ENCODE measurements around the gene TSPAN17. TPM values are rescaled to one million over a fixed set of nuclear protein-coding genes. Genes with fewer than 3 reads are reported as not detected.

Gene TSPAN17
- total RNA-seq, 1 experiment from 2014 or later, result 50.1 TPM

DNA sequence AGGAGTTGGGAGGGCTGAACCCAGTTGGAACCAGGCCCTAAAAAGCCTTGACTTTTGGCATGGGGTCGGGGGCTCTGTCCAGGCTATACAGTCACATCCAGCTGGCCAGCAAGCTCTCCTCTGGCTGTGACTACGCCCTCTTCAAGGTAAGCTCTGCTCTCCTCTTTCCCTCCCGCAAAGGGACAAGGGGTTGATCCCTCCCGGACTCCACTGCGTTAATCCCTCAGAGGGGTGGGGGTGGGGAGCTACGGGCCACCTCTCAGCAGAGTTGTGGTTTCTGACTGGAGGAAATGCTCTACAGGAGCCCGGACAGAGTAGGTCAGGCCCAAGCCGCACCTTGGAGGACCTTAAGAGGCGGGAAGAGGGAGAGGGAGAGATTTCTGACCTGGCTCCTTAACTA is 3.0 kb upstream of the TSPAN17 start:
- TF ChIP-seq TCF7L2 (IDR thresholded peaks at IDR 0.05; ENCODE audit: borderline replicate concordance, extremely low read depth, insufficient read depth, insufficient read length) (no peak), CBX3 (IDR thresholded peaks at IDR 0.05; ENCODE audit: low read depth) (no peak), SP1 (IDR thresholded peaks at IDR 0.05; ENCODE audit: low read depth) (no peak), RAD21 (IDR thresholded peaks at IDR 0.05; ENCODE audit: low read depth) (no peak), JUND (IDR thresholded peaks at IDR 0.05) (no peak)
- TF ChIP-seq, protein P1, sequence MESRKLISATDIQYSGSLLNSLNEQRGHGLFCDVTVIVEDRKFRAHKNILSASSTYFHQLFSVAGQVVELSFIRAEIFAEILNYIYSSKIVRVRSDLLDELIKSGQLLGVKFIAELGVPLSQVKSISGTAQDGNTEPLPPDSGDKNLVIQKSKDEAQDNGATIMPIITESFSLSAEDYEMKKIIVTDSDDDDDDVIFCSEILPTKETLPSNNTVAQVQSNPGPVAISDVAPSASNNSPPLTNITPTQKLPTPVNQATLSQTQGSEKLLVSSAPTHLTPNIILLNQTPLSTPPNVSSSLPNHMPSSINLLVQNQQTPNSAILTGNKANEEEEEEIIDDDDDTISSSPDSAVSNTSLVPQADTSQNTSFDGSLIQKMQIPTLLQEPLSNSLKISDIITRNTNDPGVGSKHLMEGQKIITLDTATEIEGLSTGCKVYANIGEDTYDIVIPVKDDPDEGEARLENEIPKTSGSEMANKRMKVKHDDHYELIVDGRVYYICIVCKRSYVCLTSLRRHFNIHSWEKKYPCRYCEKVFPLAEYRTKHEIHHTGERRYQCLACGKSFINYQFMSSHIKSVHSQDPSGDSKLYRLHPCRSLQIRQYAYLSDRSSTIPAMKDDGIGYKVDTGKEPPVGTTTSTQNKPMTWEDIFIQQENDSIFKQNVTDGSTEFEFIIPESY (IDR thresholded peaks at IDR 0.05; ENCODE audit: extremely low read depth, insufficient replicate concordance, low read length), result no peak
- no peak overlapping the region for H3K9ac ChIP-seq (ENCODE audit: low read length)
- H3K36me3 ChIP-seq (ENCODE audit: control insufficient read depth in 1 of 2, insufficient read depth in 2 of 2, low read length in 2 of 2), result no peaks in the 10 kb centered on the region
- H3K9me3 ChIP-seq (ENCODE audit: control insufficient read depth in 1 of 2, insufficient read depth in 1 of 2, low read depth in 1 of 2, low read length in 2 of 2), result no peaks in the 10 kb centered on the region
- H3K4me3 ChIP-seq (replicated peaks in 1 of 2; ENCODE audit: low read depth in 1 of 2, low read length in 2 of 2), result no peak overlapping the region
- peaks cover 17 to 44% of the 10 kb centered on the region in 2 experiments for H3K4me1 ChIP-seq (ENCODE audit: control insufficient read depth in 1 of 2, insufficient read depth in 2 of 2, low read length in 2 of 2)
- no TSS peak for BruUV-seq (replicated peaks)
- H3K27ac ChIP-seq (ENCODE audit: low read depth, low read length), result no peak overlapping the region
- peaks cover 13% of the 10 kb centered on the region for H3K79me2 ChIP-seq (ENCODE audit: insufficient read depth, low read length)
- DNase-seq (ENCODE audit: low read depth, low spot score) (no peak), ATAC-seq (no peak)
- RAD21 ChIA-PET (ENCODE audit: low non-redundant PET in 1 of 2, low total read pairs in 2 of 2, uncharacterized antibody in 2 of 2, unreplicated experiment in 2 of 2), result no interaction called here
- intact Hi-C loops (cut with micrococcal nuclease), result no loop called here
- CTCF ChIA-PET, result no interaction called here
- H4K20me1 ChIP-seq (ENCODE audit: insufficient read depth), result no peaks in the 10 kb centered on the region
- POLR2A ChIA-PET, result interaction anchor here (0.7 kb wide), 1 partner anchor 107 kb away, joined by 9 read pairs; the partner anchor contains the start of gene RNF44
- no peaks in the 10 kb centered on the region for H3K9me2 ChIP-seq (ENCODE audit: insufficient read depth)
- no peak overlapping the region for H2AFZ ChIP-seq (ENCODE audit: low read depth, low read length, poor library complexity, severe bottlenecking)
- H3K4me2 ChIP-seq (ENCODE audit: low read length), result no peak overlapping the region
- H3K27me3 ChIP-seq (ENCODE audit: insufficient read depth, low read length), result no peaks in the 10 kb centered on the region

DNA sequence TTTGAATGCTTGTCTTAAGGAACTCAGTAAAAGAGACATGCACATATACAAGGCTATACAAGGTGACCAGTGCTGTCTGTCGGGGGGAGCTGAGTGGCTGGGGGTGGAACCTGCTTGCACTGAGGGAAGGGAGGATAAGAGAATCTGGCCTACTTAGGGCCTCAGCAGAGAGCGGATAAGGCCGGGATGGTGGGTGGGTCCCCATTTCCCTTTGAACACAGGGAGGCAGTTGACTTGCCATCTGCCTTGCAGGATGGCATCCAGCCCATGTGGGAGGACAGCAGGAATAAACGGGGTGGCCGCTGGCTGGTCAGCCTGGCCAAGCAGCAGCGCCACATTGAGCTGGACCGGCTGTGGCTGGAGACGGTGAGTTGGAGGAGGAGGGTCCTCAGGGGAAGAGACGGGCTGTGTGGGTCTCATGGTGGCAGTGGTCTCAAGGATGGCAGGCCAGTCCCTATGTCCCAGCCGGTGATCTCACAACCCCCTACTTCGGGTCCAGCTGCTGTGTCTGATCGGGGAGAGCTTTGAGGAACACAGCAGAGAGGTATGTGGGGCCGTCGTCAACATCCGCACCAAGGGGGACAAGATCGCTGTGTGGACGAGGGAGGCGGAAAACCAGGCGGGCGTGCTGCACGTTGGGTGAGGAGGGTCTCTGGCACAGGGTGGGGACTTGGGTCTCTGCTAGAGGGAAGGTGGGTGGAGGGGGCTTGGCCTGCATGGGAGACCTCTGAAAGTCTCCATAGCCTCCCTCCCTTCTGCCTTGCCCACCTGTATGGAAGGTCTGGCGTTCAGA is 2.2 kb upstream of the TSPAN17 start:
- Histone ChIP-seq H2AFZ (ENCODE audit: low read depth, low read length, poor library complexity, severe bottlenecking) (no peak overlapping the region), H3K9ac (ENCODE audit: low read length) (no peak overlapping the region), H3K9me2 (ENCODE audit: insufficient read depth) (no peaks in the 10 kb centered on the region), H3K27me3 (ENCODE audit: insufficient read depth, low read length) (no peaks in the 10 kb centered on the region), H3K4me2 (ENCODE audit: low read length) (no peak overlapping the region), H3K27ac (ENCODE audit: low read depth, low read length) (no peak overlapping the region), H3K36me3 (ENCODE audit: control insufficient read depth in 1 of 2, insufficient read depth in 2 of 2, low read length in 2 of 2) (no peaks in the 10 kb centered on the region), H3K4me1 (ENCODE audit: control insufficient read depth in 1 of 2, insufficient read depth in 2 of 2, low read length in 2 of 2) (peaks cover 17 to 44% of the 10 kb centered on the region in 2 experiments), H3K4me3 (replicated peaks in 1 of 2; ENCODE audit: low read depth in 1 of 2, low read length in 2 of 2) (no peak overlapping the region), H3K9me3 (ENCODE audit: control insufficient read depth in 1 of 2, insufficient read depth in 1 of 2, low read depth in 1 of 2, low read length in 2 of 2) (no peaks in the 10 kb centered on the region), H3K79me2 (ENCODE audit: insufficient read depth, low read length) (peaks cover 18% of the 10 kb centered on the region), H4K20me1 (ENCODE audit: insufficient read depth) (no peaks in the 10 kb centered on the region)
- ChIA-PET CTCF (no interaction called here), RAD21 (ENCODE audit: low non-redundant PET in 1 of 2, low total read pairs in 2 of 2, uncharacterized antibody in 2 of 2, unreplicated experiment in 2 of 2) (no interaction called here), POLR2A (no interaction called here)
- intact Hi-C loops (cut with micrococcal nuclease), result no loop called here
- DNase-seq (ENCODE audit: low read depth, low spot score), result no peak
- no peak for TF ChIP-seq EZH2 (IDR thresholded peaks at IDR 0.05)
- no peak for TF ChIP-seq EGR1 (IDR thresholded peaks at IDR 0.05; ENCODE audit: low read depth)
- TF ChIP-seq, protein P1 (IDR thresholded peaks at IDR 0.05; ENCODE audit: extremely low read depth, insufficient replicate concordance, low read length), result no peak
- no peak for ATAC-seq
- BruUV-seq (replicated peaks), result no TSS peak

Measured in HCT116 (cell line).